HG03135 (cell line): ENCODE data around the gene TMEM219.
"Not testable (repeated sequence)": the region's sequence is repeated elsewhere in the genome, so short reads cannot be mapped to it uniquely, and the experiment has no call there.

Experiments used
- ATAC-seq: cut with Tn5 transposase; IDR thresholded peaks from one replicate; pipeline ENCODE4 v1.9.1; 2021; ENCODE audit warnings: mild to moderate bottlenecking, moderate library complexity; ENCODE audit not compliant: unreplicated experiment

TMEM219 gene

GRCh38 chr16:30010844-30011713 is 49.2 kb downstream of the TMEM219 start, which contains the start of gene DOC2A:
TSS of gene DOC2A (minus strand) at chr16:30011027. CDS start at chr16:30010222, 805 bp downstream.
- no peak for ATAC-seq

DNA sequence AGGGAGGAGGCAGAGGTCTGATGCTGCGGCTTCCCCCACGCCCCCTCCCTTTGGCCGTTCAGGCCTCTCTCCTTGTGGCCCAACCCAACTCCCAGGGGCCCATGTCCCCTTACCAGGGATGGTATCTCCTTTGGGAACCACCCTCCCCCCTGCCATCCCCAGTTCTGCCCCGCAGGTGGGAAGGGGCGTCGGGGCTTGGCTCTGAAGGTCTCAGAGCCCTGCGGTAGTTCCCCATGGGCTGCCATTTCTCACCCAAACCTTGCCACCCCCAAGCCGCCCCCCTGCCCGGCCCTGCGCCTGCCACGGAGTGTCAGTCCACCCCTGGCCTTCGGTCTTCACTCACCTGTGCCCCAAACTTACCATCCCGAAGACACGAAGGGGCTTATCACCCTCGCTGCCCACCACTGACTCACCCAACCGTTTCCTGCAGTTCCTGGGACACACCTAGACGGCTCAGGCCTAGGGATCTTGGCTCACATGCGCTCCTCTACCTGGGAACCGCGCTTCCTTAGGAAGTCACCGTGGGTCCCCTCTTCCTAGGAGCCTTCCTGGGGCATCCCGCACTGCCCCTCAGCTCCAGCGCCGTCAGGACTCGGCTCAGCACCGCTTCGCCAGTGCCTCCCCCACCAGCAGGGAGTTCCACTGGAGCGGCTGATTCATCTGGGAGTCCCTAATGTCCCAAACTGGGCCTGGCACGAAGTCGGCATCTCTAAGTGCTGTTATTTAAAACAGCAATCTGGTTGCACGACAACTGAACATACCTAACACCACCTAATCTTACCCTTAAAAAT is 50.0 kb downstream of the TMEM219 start:
- ATAC-seq: no peak

GRCh38 chr16:30012598-30012997 is 50.7 kb downstream of the TMEM219 start:
- not testable (repeated sequence) for ATAC-seq

- ATAC-seq: not testable (repeated sequence)
These were observed 53.6 kb downstream of the TMEM219 start for GRCh38 chr16:30015450-30015849.

GRCh38 chr16:30016555-30017276 is 54.8 kb downstream of the TMEM219 start:
- ATAC-seq: no peak

GRCh38 chr16:30017277-30017656 is 55.4 kb downstream of the TMEM219 start:
- ATAC-seq: no peak

GRCh38 chr16:30017937-30018336 is 56.1 kb downstream of the TMEM219 start:
- ATAC-seq: not testable (repeated sequence)

DNA sequence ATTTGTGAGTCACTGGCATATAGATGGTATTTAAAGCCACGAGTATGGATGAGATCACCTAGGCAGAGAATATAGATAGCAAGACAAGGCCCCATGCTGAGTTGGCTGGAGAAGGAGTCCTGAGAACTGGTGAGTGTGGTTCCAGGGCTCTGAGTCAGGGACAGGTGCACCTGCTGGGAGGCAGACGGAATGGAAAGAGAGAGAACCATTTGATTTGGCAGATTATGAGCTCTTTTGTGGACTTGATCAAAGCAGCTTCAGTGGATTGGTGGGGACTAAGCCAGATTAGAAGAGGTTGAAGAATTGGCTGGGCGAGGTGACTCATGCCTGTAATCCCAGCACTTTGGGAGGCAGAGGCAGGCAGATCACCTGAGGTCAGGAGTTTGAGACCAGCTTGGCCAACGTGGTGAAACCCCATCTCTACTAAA is 56.9 kb downstream of the TMEM219 start:
- ATAC-seq: no peak
